ENCODE measurements around the gene GFER. TPM values are rescaled to one million over a fixed set of nuclear protein-coding genes. Genes with fewer than 3 reads are reported as not detected.

GFER gene
- total RNA-seq, 1 experiment from 2014 or later = 43.5 TPM

GRCh38 chr16:2003827-2004641, 20.0 kb downstream of the GFER start:
- TF ChIP-seq CTCF (IDR thresholded peaks at IDR 0.05; ENCODE audit: unreplicated experiment) = peak; percentile 97
- Mint-ChIP-seq H3K4me1 (ENCODE audit: low read depth, unreplicated experiment) (peaks cover 38% of the 10 kb centered on the region), H3K27me3 (ENCODE audit: unreplicated experiment) (no peaks in the 10 kb centered on the region), H3K4me3 (ENCODE audit: low read depth, unreplicated experiment) (peak overlapping the region; percentile 17), H3K27ac (ENCODE audit: unreplicated experiment) (no peak overlapping the region), H3K36me3 (ENCODE audit: insufficient read depth, unreplicated experiment) (peaks cover 42% of the 10 kb centered on the region), H3K9me3 (ENCODE audit: low read depth, unreplicated experiment) (no peaks in the 10 kb centered on the region)
- no TSS peak for BruUV-seq (replicated peaks)
- intact Hi-C loops (cut with micrococcal nuclease; ENCODE audit: unreplicated experiment) = no loop called here
- peak; percentile 97 for DNase-seq
- CTCF ChIA-PET = interaction anchor here (0.6 to 2.0 kb wide), 11 partner anchors 8 to 149 kb away, joined by 3 to 11 read pairs (median 4); partner anchors contain the start of genes PKD1 and TBL3

DNA sequence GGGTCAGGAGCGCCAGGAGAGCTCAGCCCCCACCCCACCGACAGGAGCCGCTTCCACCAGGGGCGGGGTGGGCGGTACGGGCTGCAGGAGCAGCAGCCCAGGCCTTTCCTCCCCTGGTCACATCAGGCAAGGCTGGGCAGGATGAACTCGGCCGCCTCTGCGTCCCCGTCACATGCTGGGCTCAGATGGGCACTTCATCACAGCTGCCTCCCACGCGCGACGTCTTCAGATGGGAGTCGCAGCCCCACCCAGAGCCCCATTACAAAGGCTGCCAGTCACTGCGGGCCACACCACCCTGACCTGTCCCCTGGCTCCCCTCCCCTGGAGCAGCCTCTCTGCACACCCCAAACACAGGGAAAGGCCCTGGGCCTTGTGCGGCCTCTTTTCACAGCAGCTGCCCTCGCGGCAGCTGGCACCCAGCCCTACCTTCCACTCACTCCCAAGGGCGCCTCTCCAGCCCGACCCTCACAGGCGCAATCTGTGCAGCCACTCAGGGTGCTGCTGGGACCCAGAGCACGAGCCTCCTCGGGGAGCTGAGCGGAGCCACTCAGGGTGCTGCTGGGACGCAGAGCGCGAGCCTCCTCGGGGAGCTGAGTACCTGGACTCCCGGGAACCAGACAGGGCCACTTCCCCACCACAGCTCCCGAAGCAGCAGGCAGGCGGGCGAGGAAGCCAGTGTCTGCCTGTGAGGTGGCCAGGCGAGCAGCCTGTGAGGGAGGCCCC, 21.0 kb downstream of the GFER start:
- intact Hi-C loops (cut with micrococcal nuclease; ENCODE audit: unreplicated experiment) = no loop called here
- no peak for DNase-seq
- Mint-ChIP-seq H3K27me3 (ENCODE audit: unreplicated experiment) (no peaks in the 10 kb centered on the region), H3K4me1 (ENCODE audit: low read depth, unreplicated experiment) (peaks cover 38% of the 10 kb centered on the region), H3K36me3 (ENCODE audit: insufficient read depth, unreplicated experiment) (peaks cover 51% of the 10 kb centered on the region), H3K27ac (ENCODE audit: unreplicated experiment) (no peak overlapping the region), H3K4me3 (ENCODE audit: low read depth, unreplicated experiment) (peak overlapping the region; percentile 10), H3K9me3 (ENCODE audit: low read depth, unreplicated experiment) (no peaks in the 10 kb centered on the region)
- BruUV-seq (replicated peaks) = no TSS peak
- no peak for TF ChIP-seq CTCF (IDR thresholded peaks at IDR 0.05; ENCODE audit: unreplicated experiment)
- CTCF ChIA-PET = interaction anchor here (1.6 kb wide), 1 partner anchor 136 kb away, joined by 11 read pairs; no protein-coding TSS in a partner anchor

DNA sequence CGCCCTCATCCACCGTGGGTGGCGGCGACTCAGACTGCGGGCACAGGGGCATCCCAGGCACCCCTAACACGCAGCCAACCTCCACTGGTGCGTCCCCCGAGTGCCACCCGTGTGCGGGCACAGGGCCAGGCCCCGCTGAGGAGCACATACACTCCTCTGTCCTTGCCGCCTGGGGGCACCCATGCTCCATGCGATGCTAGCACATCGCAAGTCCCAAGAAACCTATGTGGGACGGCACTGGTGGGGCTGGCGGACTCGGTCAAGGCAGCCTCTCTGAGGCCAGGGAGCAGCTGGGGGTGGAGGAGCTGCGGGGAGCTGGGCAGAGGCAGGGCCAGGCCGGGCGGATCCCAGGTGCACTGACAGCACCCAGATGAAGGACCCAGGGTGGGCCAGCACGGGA, 21.7 kb downstream of the GFER start:
- Mint-ChIP-seq H3K27ac (ENCODE audit: unreplicated experiment) (peak overlapping the region; percentile 10), H3K4me3 (ENCODE audit: low read depth, unreplicated experiment) (peak overlapping the region; percentile 89), H3K27me3 (ENCODE audit: unreplicated experiment) (no peaks in the 10 kb centered on the region), H3K9me3 (ENCODE audit: low read depth, unreplicated experiment) (no peaks in the 10 kb centered on the region), H3K36me3 (ENCODE audit: insufficient read depth, unreplicated experiment) (peaks cover 53% of the 10 kb centered on the region), H3K4me1 (ENCODE audit: low read depth, unreplicated experiment) (peaks cover 38% of the 10 kb centered on the region)
- DNase-seq = no peak
- no peak for TF ChIP-seq CTCF (IDR thresholded peaks at IDR 0.05; ENCODE audit: unreplicated experiment)
- no TSS peak for BruUV-seq (replicated peaks)
- CTCF ChIA-PET = no interaction called here
- intact Hi-C loops (cut with micrococcal nuclease; ENCODE audit: unreplicated experiment) = no loop called here

- intact Hi-C loops (cut with micrococcal nuclease; ENCODE audit: unreplicated experiment) = no loop called here
- Mint-ChIP-seq H3K27me3 (ENCODE audit: unreplicated experiment) (no peaks in the 10 kb centered on the region), H3K4me3 (ENCODE audit: low read depth, unreplicated experiment) (peak overlapping the region; percentile 89), H3K36me3 (ENCODE audit: insufficient read depth, unreplicated experiment) (peaks cover 48% of the 10 kb centered on the region), H3K27ac (ENCODE audit: unreplicated experiment) (peak overlapping the region; percentile 10), H3K4me1 (ENCODE audit: low read depth, unreplicated experiment) (peaks cover 38% of the 10 kb centered on the region), H3K9me3 (ENCODE audit: low read depth, unreplicated experiment) (no peaks in the 10 kb centered on the region)
- DNase-seq = no peak
- CTCF ChIA-PET = no interaction called here
- no peak for TF ChIP-seq CTCF (IDR thresholded peaks at IDR 0.05; ENCODE audit: unreplicated experiment)
- BruUV-seq (replicated peaks) = no TSS peak
Observed at GRCh38 chr16:2006317-2006716, 22.3 kb downstream of the GFER start.
